Measurements from ENCODE around the gene RBM4B. TPM values are rescaled to one million over a fixed set of nuclear protein-coding genes. Genes with fewer than 3 reads are reported as not detected.
"Not testable (repeated sequence)": the region's sequence is repeated elsewhere in the genome, so short reads cannot be mapped to it uniquely, and the experiment has no call there.

The RBM4B gene, protein sequence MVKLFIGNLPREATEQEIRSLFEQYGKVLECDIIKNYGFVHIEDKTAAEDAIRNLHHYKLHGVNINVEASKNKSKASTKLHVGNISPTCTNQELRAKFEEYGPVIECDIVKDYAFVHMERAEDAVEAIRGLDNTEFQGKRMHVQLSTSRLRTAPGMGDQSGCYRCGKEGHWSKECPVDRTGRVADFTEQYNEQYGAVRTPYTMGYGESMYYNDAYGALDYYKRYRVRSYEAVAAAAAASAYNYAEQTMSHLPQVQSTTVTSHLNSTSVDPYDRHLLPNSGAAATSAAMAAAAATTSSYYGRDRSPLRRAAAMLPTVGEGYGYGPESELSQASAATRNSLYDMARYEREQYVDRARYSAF
- polyA plus RNA-seq (ENCODE audit: low read depth in 6 of 6): 10 to 100 TPM; 12.2 to 39.8 (median 24.7) TPM

DNA sequence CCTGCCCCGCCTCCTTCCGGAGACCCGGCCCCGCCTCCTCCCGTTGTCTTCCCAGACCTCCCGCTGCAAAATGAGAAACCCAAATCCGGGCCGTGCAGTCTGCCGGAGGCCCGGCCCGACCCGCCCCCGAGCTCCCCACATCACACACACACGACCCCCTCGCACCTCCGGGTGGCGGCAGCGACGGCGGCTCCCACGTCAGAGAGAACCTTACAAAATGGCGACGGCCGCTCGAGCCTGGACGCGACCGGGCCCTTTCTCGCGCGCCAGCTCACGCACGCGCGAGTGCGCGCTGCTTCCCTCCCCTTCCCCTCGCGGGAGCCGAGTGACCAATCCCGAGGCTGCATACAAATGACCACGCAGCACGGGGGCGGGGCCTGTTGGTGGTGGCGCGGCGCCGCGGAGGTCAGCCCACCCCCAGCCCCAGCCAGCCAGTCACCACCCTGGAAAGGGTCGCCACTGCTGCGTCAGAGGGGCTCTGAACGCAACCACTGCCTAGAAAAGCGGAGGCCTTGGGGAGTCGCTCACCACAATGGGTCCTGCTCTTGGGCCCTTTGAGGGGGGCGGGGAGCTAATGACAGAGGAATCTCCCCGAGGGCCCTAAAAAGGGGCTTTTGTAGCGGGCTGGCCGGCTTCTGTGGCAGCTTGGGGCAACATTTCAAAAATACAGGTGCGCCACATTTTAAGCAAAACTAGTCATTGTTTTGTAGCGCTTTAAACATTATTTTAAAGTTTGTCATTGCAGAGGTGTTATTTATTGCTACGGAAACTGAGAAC lies at the start of gene RBM4B:
TSS of gene RBM4B (minus strand) at position 289 of the 777 bp plus-strand sequence. CDS start 808 bp downstream, outside the sequence.
- Mint-ChIP-seq H3K36me3 (no peaks in the 10 kb centered on the region), H3K27ac (peak within 1 kb of the TSS; percentile 98 to 100 (median 99)), H3K4me3 (peak within 1 kb of the TSS; percentile 94 to 99 (median 98)), H3K27me3 (no peaks in the 10 kb centered on the region), H3K4me1 (peaks cover 26 to 52% (median 38%) of the 10 kb centered on the region in 3 donors), H3K9me3 (no peaks in the 10 kb centered on the region)
- DNase-seq: peak; percentile 98
- peak; percentile 82 for ATAC-seq (ENCODE audit: low read depth in 2 of 2)

GRCh38 chr11:66725647-66726046 lies 48.0 kb upstream of the RBM4B start:
- H3K27ac Mint-ChIP-seq: no peak overlapping the region
- H3K9me3 Mint-ChIP-seq: no peaks in the 10 kb centered on the region
- peaks cover 0 to 7% of the 10 kb centered on the region in 2 donors for H3K36me3 Mint-ChIP-seq
- H3K27me3 Mint-ChIP-seq: peaks cover 11 to 36% (median 26%) of the 10 kb centered on the region in 3 donors
- DNase-seq (no peak), ATAC-seq (ENCODE audit: low read depth in 2 of 2) (no peak)
- H3K4me1 Mint-ChIP-seq: peaks cover 15 to 21% (median 19%) of the 10 kb centered on the region in 3 donors
- H3K4me3 Mint-ChIP-seq: peak overlapping the region in 2 of 8 donors; percentile 82 to 89

DNA sequence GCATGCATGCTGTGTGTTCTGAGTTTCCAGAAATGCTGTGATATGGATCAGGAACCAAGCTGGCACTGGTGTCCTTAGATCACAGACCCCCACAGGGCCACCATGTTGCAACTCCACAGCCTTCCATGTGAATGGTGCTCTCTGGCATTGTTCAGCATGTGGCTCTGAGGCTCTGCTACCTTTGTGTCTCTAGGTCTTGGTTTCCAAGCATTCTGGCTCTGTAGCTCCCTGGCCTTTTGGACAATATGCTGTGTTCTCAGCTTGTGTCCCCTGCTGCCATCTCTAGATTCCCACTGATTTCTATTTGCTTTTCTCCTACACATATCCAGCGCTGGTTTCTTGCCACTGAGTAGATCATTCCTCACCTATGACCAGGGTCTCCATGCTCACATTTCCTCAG lies 47.4 kb upstream of the RBM4B start:
- H3K27ac Mint-ChIP-seq: no peak overlapping the region

GRCh38 chr11:66724167-66724566 lies 46.5 kb upstream of the RBM4B start:
- peak overlapping the region in 2 of 8 donors; percentile 9 to 49 for H3K4me3 Mint-ChIP-seq
- H3K4me1 Mint-ChIP-seq: peaks cover 23 to 25% (median 23%) of the 10 kb centered on the region in 3 donors
- H3K9me3 Mint-ChIP-seq; DNase-seq; H3K36me3 Mint-ChIP-seq; ATAC-seq (ENCODE audit: low read depth in 2 of 2): not testable (repeated sequence)
- peak overlapping the region in 2 of 6 donors; percentile 42 to 49 for H3K27ac Mint-ChIP-seq
- peaks cover 14 to 48% (median 38%) of the 10 kb centered on the region in 3 donors for H3K27me3 Mint-ChIP-seq

More for the DNA sequence above, 47.4 kb upstream of the RBM4B start:
- no peak for DNase-seq
- ATAC-seq (ENCODE audit: low read depth in 2 of 2): no peak
- Mint-ChIP-seq H3K9me3 (no peaks in the 10 kb centered on the region), H3K4me1 (peaks cover 19 to 25% (median 24%) of the 10 kb centered on the region in 3 donors), H3K36me3 (peaks cover 0 to 7% of the 10 kb centered on the region in 2 donors), H3K27me3 (peaks cover 14 to 41% (median 31%) of the 10 kb centered on the region in 3 donors), H3K4me3 (peak overlapping the region in 1 of 8 donors; percentile 89)

DNA sequence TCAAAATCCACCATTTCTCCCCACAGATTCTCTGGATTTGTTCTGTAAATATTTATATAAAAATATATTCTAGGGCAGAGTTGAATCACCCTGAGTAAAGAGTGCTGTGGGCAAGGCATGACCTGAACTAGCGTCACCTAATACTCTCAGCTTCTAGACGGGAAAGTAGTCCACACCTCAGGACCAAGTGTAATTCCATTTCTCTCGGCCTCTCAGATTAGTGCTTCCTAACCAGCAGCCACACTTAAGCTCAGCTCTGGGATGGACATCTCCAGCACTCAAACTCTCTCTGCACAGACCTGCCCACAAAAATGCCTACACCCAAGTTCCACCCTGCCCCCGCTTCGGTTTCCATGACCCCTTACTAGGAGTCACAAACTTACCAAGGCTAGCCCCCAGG lies 46.0 kb upstream of the RBM4B start:
- no peak overlapping the region for H3K27ac Mint-ChIP-seq
- DNase-seq (no peak), ATAC-seq (ENCODE audit: low read depth in 2 of 2) (no peak)
- peaks cover 18 to 22% (median 22%) of the 10 kb centered on the region in 3 donors for H3K4me1 Mint-ChIP-seq
- peak overlapping the region in 1 of 8 donors; percentile 49 for H3K4me3 Mint-ChIP-seq
- no peaks in the 10 kb centered on the region for H3K9me3 Mint-ChIP-seq
- peaks cover 11 to 44% (median 36%) of the 10 kb centered on the region in 3 donors for H3K27me3 Mint-ChIP-seq
- peaks cover 0 to 4% of the 10 kb centered on the region in 2 donors for H3K36me3 Mint-ChIP-seq

GRCh38 chr11:66722745-66723651 lies 45.3 kb upstream of the RBM4B start:
- Mint-ChIP-seq H3K36me3 (no peaks in the 10 kb centered on the region), H3K4me3 (no peak overlapping the region), H3K27ac (no peak overlapping the region), H3K9me3 (no peaks in the 10 kb centered on the region), H3K27me3 (peaks cover 9 to 45% (median 40%) of the 10 kb centered on the region in 3 donors), H3K4me1 (peaks cover 16 to 19% (median 19%) of the 10 kb centered on the region in 3 donors)
- no peak for DNase-seq
- no peak for ATAC-seq (ENCODE audit: low read depth in 2 of 2)

- peak overlapping the region in 1 of 8 donors; percentile 65 for H3K4me3 Mint-ChIP-seq
- H3K36me3 Mint-ChIP-seq: no peaks in the 10 kb centered on the region
- H3K27ac Mint-ChIP-seq: no peak overlapping the region
- no peaks in the 10 kb centered on the region for H3K9me3 Mint-ChIP-seq
- peaks cover 9 to 47% (median 44%) of the 10 kb centered on the region in 3 donors for H3K27me3 Mint-ChIP-seq
- no peak for DNase-seq
- H3K4me1 Mint-ChIP-seq: peaks cover 12 to 16% (median 15%) of the 10 kb centered on the region in 3 donors
- no peak for ATAC-seq (ENCODE audit: low read depth in 2 of 2)
Observed at GRCh38 chr11:66721939-66722338, 44.3 kb upstream of the RBM4B start.

- no peaks in the 10 kb centered on the region for H3K36me3 Mint-ChIP-seq
- ATAC-seq (ENCODE audit: low read depth in 2 of 2) (no peak), DNase-seq (no peak)
- H3K4me3 Mint-ChIP-seq: no peak overlapping the region
- peaks cover 4 to 10% (median 8%) of the 10 kb centered on the region in 3 donors for H3K4me1 Mint-ChIP-seq
- no peaks in the 10 kb centered on the region for H3K9me3 Mint-ChIP-seq
- H3K27me3 Mint-ChIP-seq: peaks cover 5 to 38% (median 35%) of the 10 kb centered on the region in 3 donors
- no peak overlapping the region for H3K27ac Mint-ChIP-seq
Observed at GRCh38 chr11:66720899-66721470, 43.3 kb upstream of the RBM4B start.

GRCh38 chr11:66720223-66720898 lies 42.7 kb upstream of the RBM4B start:
- Mint-ChIP-seq H3K36me3 (no peaks in the 10 kb centered on the region), H3K9me3 (no peaks in the 10 kb centered on the region), H3K27me3 (peaks cover 5 to 37% (median 29%) of the 10 kb centered on the region in 3 donors), H3K4me1 (peaks cover 4 to 10% (median 8%) of the 10 kb centered on the region in 3 donors), H3K27ac (peak overlapping the region in 1 of 6 donors; percentile 52), H3K4me3 (no peak overlapping the region)
- ATAC-seq (ENCODE audit: low read depth in 2 of 2) (no peak), DNase-seq (no peak)

- ATAC-seq (ENCODE audit: low read depth in 2 of 2) (no peak), DNase-seq (no peak)
- Mint-ChIP-seq H3K9me3 (no peaks in the 10 kb centered on the region), H3K4me3 (no peak overlapping the region), H3K27me3 (peaks cover 5 to 38% (median 26%) of the 10 kb centered on the region in 3 donors), H3K4me1 (peaks cover 4 to 13% (median 8%) of the 10 kb centered on the region in 3 donors), H3K36me3 (no peaks in the 10 kb centered on the region), H3K27ac (peak overlapping the region in 1 of 6 donors; percentile 33)
Observed at GRCh38 chr11:66719111-66719872, 41.6 kb upstream of the RBM4B start.

GRCh38 chr11:66718320-66718971 lies 40.8 kb upstream of the RBM4B start:
- DNase-seq: no peak
- H3K36me3 Mint-ChIP-seq: no peaks in the 10 kb centered on the region
- H3K9me3 Mint-ChIP-seq: no peaks in the 10 kb centered on the region
- peaks cover 5 to 46% (median 26%) of the 10 kb centered on the region in 3 donors for H3K27me3 Mint-ChIP-seq
- peaks cover 4 to 14% (median 8%) of the 10 kb centered on the region in 3 donors for H3K4me1 Mint-ChIP-seq
- ATAC-seq (ENCODE audit: low read depth in 2 of 2): no peak
- peak overlapping the region in 2 of 8 donors; percentile 32 to 89 for H3K4me3 Mint-ChIP-seq
- H3K27ac Mint-ChIP-seq: no peak overlapping the region

Data from naive B cell (primary cell).